Measurements from ENCODE around the gene PKHD1. TPM values are rescaled to one million over a fixed set of nuclear protein-coding genes. Genes with fewer than 3 reads are reported as not detected.

The PKHD1 gene
- total and polyA plus RNA-seq, 2 of the 8 experiments (the other 6 are each of a cell fraction or from before 2014, with no cell fraction given) = 0.06 to 0.09 TPM

- TF ChIP-seq HDAC2 (IDR thresholded peaks at IDR 0.05; ENCODE audit: borderline replicate concordance in 1 of 2, low read depth in 2 of 2, low read length in 2 of 2) (no peak), BACH1 (IDR thresholded peaks at IDR 0.05; ENCODE audit: low read length) (no peak)
Observed at GRCh38 chr6:51844336-51844735, 243.1 kb downstream of the PKHD1 start (continued).

Measured in H1 (cell line).